NCI-H146 (cell line): Measurements from ENCODE around the gene RALGPS1.
A peak's percentile ranks its signal among the peaks of the same experiment; 100 is the strongest.

Experiments
- DNase-seq: peaks from one replicate; lab custom pipeline; 2025; lab: John Stamatoyannopoulos, UW

The RALGPS1 gene, protein sequence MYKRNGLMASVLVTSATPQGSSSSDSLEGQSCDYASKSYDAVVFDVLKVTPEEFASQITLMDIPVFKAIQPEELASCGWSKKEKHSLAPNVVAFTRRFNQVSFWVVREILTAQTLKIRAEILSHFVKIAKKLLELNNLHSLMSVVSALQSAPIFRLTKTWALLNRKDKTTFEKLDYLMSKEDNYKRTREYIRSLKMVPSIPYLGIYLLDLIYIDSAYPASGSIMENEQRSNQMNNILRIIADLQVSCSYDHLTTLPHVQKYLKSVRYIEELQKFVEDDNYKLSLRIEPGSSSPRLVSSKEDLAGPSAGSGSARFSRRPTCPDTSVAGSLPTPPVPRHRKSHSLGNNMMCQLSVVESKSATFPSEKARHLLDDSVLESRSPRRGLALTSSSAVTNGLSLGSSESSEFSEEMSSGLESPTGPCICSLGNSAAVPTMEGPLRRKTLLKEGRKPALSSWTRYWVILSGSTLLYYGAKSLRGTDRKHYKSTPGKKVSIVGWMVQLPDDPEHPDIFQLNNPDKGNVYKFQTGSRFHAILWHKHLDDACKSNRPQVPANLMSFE

DNA sequence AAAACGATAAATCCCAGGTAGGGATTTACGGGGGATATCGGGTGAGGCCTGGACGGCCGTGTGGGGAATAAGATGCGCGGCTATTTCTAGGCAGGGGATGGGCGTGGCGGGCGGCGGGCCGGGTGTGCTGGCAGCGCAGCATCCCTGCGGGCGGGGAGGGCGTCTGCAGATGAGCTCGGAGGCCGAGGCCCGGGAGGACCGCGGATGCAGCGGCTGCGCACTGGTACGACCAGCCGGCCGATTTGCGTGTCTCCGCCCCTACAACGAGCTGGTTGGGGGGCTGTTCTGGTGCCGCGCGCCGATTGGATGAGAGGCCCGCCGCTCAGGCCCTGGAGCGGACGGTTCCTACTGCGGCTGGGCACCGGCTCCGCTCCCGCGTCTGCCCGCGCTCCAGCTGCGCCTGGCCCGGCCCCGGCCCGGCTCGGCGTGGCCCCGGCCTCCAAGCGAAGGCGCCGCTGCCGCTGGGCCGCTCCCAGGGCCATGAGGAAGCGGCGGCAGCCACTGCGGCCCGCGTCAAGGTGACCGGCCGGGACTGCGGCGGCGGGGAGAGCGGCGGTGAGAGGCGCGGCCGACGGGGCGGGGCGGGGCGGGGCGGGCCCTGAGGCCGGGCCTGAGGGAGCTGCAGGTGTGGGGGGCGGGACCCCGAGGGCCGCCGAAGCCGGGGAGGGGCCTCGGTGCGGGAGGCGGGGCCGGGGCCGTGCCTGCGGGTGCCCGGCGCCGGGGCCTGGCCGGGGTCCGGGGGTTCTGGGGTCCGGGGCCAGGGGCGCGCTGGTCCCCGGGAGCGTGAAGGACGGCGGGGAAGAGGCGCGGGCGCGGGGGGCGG is at the start of gene RALGPS1:
Gene RALGPS1, plus strand, starts transcription at position 325 of the 823 bp plus-strand sequence. CDS start 47,508 bp downstream, outside the sequence.
- DNase-seq, result peak; percentile 96

DNA sequence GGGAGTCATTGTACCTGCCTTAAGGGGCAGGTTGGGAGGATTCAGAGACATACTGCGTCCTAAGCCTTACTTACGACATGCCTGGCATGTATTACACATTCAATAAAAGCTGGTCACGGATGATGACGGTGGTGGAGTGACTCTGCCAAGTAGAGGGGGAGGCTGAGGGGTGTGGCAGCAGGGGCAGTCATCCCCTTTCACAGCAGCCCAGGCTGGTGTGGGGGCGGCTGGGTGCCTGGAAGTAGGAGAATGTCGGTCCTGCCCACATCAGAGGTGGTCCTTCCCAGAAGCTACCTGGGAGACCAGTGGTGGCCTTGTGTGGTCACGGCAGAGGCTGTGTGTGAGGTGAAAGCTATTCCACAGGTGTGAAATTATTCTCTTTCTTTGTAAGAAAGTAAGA is 45.2 kb upstream of the RALGPS1 start:
- DNase-seq, result no peak

DNA sequence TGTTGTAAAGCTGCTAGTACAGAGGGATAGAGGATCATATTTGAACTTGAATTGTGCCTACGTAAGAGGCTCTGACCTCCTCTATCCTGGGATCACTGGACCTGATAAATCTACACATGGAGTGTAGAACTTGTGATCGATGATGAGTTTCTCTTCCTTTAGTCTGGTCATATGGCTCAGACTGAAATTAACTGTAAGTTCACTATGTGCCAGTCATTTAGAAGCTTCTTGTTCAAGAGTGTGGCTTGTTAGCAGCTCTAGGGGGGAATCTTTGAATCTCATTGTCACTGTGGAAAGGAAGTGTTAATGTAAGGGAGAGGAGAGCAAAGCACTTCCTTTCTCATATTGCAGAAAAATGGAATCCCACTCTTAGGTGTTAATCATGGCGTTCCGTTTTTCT is 42.1 kb upstream of the RALGPS1 start:
- DNase-seq, result no peak

DNA sequence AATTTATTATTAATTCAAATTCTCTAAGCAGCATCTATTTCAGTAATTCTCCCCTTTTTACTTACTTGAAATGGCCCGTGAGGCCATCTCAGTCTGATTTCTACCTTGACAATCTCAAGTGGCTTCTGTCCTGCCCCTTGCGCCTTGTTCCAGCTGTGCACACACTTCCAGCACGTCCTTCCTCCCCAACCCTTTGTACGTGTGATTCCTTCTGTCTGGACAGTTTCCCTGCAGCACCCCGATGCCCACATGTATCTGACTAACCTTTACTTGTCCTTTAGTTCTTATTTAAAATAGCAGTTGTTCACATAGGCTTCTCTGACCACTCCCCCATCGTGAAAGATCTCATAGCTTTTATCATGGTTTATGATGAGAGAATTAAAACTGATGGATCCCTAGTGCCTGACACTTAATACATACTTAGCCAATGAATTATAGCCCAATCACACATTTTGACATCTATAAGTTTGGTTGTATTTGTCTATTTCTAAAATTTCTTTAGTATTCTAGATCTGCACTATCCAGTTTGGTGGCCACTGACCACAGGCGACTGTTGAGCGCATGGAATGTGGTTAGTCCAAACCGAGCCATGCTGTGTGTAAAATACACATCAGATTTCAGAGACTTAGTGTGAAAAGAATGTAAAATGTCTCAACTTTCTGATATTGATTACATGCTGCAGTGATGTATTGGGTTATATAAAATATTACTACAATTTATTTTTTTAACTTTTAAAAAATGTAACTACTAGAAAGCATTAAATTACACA is 39.9 kb upstream of the RALGPS1 start:
- no peak for DNase-seq

DNA sequence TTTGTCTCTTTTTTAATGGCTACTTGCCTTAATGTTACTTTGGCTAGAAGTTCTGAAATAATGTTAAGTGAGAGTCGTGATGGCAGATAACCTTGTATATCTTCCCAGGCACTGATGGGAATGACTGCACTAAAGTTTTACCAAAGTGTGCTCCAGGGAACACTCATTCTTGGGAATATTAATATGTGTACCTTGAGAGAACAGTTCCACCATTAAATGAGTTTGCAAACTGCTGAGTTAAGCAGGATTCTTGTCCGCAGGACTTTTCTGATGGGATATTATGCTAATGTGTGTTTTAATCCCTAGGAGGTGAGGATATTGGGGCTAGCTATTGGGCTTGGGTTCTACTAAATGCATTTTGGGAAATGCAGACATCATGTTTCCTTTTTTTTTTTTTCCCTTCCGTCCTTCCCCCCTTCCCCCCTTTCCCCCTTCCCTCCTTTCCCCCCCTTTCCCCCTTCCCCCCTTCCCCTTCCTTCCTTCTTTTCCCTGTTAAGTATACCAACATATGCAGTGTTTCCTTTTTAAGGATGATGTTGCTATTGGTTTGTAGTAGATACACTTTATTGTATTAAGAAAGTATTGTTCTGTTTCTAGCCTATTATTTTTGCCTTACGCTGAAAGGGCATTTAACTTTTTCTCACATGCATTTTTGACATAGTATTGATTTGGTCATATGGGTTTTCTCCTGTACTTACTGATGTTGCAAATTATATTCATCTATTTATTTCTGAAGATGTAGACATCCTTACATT is 38.6 kb upstream of the RALGPS1 start:
- DNase-seq, result no peak

DNA sequence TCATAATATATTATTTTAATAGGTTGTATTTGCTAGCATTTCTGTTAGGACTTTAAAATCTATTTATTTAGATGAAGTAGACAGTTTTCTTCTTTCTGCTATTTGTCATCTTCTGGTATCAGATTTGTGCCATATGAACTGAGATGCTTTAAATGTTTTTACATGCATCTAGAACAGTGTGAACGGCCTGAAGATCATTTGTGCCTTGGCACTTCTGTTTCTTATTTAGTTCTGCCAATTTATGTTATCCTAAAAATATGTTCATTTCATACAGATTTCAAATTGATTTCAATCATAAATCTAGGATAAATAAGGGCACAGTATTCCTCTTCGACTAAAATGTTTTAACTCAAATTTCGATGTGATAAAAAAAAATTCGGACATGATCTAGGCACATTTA is 38.1 kb upstream of the RALGPS1 start:
- no peak for DNase-seq

DNA sequence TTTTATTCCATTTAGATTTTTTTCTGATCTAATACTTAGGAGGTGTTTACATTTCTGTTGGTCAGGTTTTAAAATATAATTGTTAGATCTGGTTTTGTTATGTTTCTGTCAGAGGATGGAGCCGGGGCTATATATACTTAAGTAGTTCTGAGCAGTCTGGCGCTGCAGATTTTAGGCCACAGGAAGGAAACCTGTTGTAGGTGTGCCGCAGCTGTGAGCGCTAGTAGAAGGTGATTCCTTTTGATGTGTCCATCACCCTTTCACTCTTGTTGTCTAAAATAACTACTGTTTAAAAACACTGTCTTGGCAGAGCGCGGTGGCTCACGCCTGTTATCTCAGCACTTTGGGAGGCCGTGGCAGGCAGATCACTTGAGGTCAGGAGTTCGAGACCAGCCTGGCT is 37.2 kb upstream of the RALGPS1 start:
- DNase-seq, result no peak

DNA sequence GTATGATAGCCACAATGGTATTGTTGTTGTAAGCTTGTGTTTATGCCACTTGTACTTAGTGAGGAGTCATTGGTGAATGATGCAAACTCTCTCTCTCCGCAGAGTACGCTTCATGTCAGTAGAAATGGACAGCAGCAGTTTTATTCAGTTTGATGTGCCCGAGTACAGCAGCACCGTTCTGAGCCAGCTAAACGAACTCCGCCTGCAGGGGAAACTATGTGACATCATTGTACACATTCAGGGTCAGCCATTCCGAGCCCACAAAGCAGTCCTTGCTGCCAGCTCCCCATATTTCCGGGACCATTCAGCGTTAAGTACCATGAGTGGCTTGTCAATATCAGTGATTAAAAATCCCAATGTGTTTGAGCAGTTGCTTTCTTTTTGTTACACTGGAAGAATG is 35.3 kb upstream of the RALGPS1 start:
- no peak for DNase-seq

DNA sequence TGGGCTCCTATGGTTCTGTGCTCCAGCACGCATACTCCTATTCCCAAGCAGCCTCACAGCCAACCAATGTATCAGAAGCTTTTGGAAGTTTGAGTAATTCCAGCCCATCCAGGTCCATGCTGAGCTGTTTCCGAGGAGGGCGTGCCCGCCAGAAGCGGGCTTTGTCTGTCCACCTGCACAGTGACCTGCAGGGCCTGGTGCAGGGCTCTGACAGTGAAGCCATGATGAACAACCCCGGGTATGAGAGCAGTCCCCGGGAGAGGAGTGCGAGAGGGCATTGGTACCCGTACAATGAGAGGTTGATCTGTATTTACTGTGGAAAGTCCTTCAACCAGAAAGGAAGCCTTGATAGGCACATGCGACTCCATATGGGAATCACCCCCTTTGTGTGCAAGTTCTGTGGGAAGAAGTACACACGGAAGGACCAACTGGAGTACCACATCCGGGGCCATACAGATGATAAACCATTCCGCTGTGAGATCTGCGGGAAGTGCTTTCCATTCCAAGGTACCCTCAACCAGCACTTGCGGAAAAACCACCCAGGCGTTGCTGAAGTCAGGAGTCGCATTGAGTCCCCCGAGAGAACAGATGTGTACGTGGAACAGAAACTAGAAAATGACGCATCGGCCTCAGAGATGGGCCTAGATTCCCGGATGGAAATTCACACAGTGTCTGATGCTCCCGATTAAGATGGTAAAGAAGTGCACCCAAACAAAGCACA is 34.2 kb upstream of the RALGPS1 start:
- no peak for DNase-seq

DNA sequence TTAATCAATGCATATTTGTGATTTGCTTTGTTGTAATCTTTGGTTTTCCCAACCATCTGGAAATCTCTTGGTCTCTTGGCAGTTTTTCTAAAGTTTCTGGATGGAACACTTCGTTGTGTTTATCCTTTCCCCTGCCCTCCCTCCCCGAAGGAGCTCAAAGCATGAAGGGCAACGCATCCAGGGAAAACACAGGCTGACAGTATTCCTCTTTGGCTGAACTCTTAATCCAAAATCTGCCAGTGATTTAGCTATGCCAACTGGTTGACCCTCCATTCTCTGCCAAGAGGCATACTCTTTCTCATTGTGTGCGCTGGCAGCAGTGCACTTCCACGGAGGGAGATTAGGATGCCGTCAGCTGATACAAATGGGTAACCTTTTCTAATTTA is 33.6 kb upstream of the RALGPS1 start:
- DNase-seq, result no peak

DNA sequence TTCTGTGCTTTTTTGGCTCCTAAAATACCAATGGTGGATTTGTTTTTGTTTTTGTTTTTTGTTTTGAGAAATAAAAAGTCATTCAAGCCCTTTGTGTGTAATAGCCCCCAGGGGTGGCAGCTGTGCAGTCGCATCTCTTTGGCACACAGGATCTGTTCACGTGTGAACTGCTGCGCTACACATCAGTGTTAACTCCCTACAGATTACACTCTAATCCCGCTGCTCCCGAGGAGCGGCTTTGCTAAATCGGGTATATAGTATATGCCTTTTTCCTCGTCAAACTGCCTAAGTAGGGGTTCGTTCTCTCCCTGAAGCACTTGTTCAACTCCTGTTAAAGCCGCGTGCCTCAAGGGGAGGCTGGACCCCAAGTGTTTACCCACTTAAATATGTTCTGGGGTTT is 31.8 kb upstream of the RALGPS1 start:
- no peak for DNase-seq

DNA sequence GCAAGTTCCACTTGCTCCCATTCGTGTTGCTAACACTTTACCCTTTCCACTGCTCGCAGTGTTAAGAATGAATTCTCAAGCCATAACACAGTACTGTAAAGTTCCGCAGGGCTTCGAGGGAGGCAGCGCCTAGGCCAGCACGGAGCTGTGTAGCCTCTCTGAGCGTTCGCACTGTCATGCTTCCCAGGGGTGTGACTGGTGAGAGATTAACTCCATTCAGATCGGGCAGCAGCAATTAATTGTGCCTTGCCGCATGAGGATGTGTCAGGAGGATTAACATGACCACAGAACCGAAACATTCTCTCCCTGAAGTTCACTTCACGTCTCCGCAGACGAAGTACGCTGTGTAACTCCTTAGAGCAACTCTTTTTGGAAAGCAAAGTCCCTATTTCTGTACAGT is 30.9 kb upstream of the RALGPS1 start:
- no peak for DNase-seq

DNA sequence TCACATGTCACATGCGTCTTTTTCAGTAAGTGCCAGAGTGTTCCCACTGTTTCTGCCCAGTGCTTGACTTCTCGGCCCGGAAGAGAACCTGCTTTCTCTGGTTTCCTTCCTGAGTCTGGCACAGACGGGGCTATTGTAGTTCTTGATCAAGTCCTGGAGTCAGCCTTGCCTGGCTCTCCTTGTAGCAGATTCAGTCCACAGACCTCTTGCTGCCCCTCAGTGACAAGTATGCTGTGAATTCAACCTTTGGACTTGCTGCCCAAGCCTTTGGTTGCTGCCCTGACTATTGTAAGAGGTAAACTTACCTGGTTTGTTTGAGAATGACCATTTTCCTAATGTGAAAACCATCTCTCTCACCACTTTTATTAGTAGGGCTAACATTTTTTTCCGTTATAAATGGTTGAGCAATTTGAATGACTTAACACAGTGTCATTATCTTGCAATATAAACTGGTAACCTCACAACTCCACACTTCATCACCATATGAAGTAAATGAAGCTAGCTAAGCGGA is 29.4 kb upstream of the RALGPS1 start:
- DNase-seq, result no peak

DNA sequence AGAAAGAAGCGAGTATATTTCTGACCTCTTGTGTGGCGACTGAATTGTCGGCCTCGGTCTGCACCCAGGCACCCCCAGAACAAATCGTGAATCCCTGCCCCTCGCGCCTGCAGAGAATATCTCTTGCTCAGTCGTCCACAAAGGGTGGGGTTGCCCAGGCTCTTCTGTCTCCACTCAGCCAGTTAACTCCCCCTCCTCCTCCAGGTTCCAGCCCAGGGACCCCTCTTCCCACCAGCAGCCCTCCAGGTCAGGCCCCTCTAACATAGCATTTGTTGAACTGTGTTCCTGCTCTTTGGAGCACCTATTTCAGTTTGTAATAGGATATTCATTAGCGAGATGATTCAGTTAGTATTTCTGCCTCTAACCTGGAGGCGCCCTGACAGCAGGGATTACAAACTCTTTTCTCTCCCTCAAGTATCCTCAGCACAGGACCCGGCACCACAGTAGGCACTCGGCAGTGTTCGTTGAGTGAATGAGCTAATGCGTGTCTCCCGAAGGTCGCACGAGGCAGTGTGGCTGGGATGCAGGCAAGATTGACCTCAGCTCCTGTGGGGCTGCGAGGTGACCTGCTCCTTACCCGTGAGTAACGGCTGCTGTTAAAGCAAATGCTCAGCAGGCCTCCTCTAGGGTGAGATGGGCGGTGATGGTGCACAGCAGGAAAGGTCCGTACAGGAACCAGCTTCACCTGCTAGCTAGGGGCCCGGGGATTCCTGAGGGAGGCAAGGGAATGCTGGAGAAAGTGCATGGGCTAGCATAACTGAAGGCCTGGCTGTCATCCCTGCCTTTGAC is 28.4 kb upstream of the RALGPS1 start:
- DNase-seq, result no peak

DNA sequence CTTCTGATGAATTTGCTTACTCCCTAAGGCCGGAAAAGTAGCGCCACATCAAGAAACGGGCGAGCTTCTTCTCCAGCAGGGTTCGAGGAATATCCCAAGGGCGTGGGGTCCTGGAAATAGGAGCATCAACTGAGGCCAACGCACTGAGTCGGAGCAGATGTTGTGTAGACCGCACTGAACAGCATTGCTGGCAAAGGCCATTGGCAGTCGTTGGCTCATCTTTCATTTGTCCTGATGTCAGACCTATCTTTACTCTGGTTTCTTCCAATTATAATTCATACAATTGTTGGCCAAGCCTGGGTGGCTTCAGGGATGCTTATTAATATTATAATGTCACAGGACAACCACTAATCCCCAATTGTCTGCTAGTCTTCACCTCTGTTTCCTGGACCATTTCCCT is 27.7 kb upstream of the RALGPS1 start:
- no peak for DNase-seq

DNA sequence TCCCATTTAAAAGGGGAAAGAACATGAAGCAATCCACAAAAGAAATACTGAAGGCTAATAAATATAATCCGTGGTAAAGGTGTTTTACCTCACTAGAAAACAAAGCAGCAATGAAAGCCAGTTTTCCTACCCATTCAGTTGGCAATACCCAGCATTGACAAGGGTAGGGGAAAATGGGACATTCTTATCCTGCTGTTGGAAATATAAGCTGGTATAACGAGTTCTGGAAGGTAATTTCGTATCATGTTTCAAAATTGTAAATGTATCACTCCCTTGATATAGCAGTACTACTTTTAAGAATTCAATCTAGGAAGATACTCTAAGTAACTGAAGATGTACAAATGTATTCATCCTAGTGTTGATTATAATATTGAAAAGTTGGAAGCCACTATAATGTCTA is 22.9 kb upstream of the RALGPS1 start:
- no peak for DNase-seq

DNA sequence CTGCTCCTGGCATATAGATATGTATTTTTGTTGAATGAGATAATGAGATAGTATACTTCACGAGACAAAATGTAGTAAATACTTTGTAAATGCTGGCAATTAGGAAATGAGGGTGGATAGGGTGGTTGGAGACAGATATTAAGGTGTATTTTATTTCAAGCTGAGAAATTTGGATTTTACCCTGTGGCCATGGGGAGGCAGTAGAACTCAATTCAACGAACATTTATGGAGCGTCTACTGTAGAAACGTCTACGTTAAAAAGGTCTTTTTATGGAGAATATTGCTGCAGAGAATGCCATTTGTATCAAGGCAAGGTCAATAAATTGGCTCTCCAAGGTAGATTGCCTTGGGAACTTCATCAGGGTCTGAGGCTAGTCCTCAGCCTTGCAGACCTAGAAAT is 21.5 kb upstream of the RALGPS1 start:
- DNase-seq, result no peak

DNA sequence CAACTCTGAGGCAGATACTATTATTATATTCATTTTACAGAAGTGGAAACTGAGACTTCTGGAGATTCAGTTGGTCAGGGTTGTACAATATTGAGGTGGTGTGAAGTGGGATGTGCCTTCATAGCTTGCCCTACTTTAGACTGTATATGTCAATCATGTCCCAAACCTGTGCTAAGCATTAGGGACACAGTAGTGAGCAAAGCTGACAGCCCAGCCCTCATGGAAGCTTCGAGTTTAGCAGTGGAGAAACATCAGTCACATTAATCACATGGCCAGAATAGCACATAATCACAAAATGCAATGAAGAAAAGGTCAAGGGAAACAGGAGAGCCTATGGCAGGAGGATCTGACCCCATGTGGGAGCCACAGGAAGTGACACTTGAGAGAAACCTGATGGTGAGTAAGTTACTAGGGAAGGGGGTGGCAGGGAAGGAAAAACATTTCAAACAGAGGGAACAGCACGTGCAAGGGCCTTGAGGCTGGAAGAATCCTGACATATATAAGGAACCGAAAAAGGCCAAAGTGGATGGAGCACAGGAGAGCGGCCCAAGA is 20.5 kb upstream of the RALGPS1 start:
- no peak for DNase-seq

DNA sequence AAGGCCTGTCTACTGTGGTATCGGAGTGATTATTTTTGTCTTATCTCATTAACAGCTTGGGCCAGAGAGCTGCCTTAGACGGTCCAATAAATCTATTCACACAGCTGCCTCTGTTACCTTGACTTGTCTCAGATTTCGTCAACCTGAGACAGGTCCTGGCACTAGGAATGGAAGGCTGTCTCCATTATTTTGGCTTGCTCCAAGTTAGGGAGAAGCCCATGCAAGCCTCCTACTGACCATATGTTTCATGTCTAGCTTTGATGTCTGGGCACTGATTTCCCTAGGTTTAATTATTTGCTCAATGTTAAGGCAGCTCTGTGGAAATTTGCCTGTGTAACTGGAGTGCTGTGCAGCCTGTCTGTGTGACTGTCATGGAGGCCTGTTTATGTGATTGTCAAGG is 12.4 kb upstream of the RALGPS1 start:
- DNase-seq, result no peak

DNA sequence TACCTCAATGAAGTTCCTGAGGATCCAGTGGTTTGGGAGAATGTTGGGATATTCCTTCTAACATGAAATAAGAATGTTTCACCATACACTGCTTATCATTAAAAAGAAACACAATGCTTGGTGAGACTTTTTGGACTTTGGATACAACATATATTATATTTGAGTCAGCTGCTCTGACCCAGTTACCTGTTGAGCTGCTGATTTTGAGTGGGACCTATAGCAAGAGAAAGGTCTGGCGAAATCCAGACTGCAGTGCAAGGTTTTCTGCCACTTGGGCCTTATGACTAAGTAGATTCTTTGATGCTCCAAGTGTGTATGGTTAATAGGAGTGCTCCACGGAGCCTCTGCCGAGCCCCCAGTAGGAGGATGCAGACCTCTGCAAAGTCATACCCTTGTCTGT is 10.0 kb upstream of the RALGPS1 start:
- no peak for DNase-seq
